GM23248 (cell line): ENCODE measurements around the gene KCTD14.

Source experiments
- EZH2 ChIP-seq: fragments of 200-600 bp; sonication (generic); IDR thresholded peaks from 2 replicates; pipeline ENCODE4 v1.6.1; 2018; ENCODE audit warnings: antibody characterized with exemption, mild to moderate bottlenecking; ENCODE audit not compliant: insufficient read depth, poor library complexity, severe bottlenecking
- EZH2phosphoT487 ChIP-seq: fragments of 200-600 bp; sonication (generic); IDR thresholded peaks from 2 replicates; pipeline ENCODE4 v1.6.1; 2018; ENCODE audit warnings: antibody characterized with exemption, moderate library complexity, mild to moderate bottlenecking, low read depth; ENCODE audit not compliant: insufficient read depth

- TF ChIP-seq EZH2 (no peak), EZH2phosphoT487 (no peak)
Observed at GRCh38 chr11:78022397-78023396, at the start of gene KCTD14.
